Astrocyte of the spinal cord (primary cell): Measurements from ENCODE around the gene HPX.
"Not testable (repeated sequence)": the region's sequence is repeated elsewhere in the genome, so short reads cannot be mapped to it uniquely, and the experiment has no call there.

Experiments
- DNase-seq: peaks from one replicate; pipeline ENCODE4 v3.0.0; 2011; ENCODE audit warnings: low read depth, low spot score
- H3K4me3 ChIP-seq: 2 replicates; pipeline ENCODE4 v1.5.1; 2011; ENCODE audit warnings: low read depth, mild to moderate bottlenecking, low read length, moderate library complexity
- in situ Hi-C: cut with HindIII; loops from 2 replicates; pipeline ENCODE4 v1.10.0; 2017; ENCODE audit warnings: low sequenced_read_pairs
- TF ChIP-seq, protein P1 (sequence below): IDR thresholded peaks from 2 replicates; pipeline ENCODE4 v1.5.1; 2012; ENCODE audit warnings: low read depth, mild to moderate bottlenecking, low read length, inconsistent platforms

Gene HPX

DNA sequence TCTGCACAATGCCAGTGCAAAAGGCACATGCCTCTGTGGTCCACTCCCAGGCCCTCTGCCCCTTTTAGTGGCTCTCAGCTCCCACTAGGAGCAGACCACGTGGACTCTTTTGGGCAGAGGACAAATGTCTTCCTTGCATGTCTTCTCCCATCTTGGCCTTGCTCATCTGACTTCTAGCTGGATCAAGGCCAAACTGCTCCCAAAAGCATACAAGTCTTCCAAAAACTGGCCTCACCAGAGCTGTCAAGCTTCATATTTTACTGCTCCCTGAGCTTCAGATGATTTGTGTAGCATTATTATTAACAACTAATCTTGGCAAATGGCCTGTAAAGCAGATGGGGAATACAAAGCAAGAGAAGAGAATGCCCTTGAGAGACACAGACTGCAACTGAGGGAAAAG lies 43.6 kb downstream of the HPX start:
- in situ Hi-C loops = no loop called here
- H3K4me3 ChIP-seq = no peak overlapping the region
- TF ChIP-seq, protein P1, sequence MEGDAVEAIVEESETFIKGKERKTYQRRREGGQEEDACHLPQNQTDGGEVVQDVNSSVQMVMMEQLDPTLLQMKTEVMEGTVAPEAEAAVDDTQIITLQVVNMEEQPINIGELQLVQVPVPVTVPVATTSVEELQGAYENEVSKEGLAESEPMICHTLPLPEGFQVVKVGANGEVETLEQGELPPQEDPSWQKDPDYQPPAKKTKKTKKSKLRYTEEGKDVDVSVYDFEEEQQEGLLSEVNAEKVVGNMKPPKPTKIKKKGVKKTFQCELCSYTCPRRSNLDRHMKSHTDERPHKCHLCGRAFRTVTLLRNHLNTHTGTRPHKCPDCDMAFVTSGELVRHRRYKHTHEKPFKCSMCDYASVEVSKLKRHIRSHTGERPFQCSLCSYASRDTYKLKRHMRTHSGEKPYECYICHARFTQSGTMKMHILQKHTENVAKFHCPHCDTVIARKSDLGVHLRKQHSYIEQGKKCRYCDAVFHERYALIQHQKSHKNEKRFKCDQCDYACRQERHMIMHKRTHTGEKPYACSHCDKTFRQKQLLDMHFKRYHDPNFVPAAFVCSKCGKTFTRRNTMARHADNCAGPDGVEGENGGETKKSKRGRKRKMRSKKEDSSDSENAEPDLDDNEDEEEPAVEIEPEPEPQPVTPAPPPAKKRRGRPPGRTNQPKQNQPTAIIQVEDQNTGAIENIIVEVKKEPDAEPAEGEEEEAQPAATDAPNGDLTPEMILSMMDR = no peak
- no peak for DNase-seq

DNA sequence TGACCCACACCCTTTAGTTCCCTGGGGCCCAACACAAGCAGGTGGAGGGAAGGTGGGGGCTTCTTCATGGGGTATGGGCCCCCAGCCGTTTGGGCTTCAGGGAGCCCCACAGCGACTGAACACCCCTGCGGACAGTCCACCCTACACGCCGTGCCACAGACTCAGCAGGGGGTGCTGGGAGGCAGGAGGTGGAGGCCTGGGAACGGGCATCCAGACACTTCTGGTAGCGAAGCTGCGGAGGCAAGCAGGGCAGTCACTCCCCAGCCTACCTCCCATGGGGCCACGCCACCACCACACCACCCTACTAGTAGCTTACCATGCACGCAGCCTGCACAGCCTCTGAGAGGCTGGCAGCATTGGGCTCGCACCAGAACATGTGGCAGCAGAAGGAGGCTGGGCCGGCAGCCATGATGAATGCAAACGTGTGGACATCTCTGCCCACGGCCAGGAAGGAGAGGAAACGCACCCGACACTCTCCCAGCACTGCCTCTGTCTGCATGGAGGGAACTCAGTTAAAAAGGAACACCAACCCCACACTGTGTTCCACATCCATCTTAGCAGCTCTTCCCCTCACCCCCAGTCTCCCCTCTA lies 45.2 kb downstream of the HPX start:
- TF ChIP-seq, protein P1 = no peak
- H3K4me3 ChIP-seq = no peak overlapping the region
- in situ Hi-C loops = no loop called here

DNA sequence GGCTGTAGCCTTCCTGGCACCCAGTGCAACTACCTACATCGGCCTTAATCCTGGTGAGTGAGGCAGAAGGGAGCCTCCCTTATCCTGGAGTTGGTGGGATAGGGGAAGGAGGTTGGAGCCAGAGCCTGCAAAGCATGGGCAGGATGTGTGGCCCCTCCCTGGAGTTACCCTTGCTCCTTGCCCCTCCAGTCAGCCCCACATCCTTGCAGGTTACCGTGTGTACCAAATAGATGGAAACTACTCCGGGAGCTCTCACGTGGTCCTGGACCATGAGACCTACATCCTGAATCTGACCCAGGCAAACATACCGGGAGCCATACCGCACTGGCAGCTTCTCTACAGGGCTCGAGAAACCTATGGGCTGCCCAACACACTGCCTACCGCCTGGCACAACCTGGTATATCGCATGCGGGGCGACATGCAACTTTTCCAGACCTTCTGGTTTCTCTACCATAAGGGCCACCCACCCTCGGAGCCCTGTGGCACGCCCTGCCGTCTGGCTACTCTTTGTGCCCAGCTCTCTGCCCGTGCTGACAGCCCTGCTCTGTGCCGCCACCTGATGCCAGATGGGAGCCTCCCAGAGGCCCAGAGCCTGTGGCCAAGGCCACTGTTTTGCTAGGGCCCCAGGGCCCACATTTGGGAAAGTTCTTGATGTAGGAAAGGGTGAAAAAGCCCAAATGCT lies 46.7 kb downstream of the HPX start:
- no peak for DNase-seq
- TF ChIP-seq, protein P1 = no peak
- in situ Hi-C loops = no loop called here
- H3K4me3 ChIP-seq = no peak overlapping the region

More for the DNA sequence above, 45.2 kb downstream of the HPX start:
- DNase-seq = no peak

DNA sequence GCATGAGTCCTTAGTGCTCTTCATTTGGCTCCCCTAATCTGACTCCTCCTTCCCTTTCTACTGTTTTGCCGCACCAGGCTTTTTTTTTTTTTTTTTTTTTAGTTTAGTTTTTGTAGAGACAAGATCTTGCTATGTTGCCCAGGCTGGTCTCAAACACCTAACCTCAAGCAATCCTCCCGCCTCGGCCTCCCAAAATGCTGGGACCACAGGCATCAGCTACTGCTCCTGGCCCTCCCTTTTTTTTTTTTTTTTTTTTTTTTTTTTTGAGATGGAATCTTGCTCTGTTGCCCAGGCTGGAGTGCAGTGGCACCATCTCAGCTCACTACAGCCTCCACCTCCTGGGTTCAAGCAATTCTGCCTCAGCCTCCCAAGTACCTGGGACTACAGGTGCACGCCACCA lies 48.5 kb downstream of the HPX start:
- in situ Hi-C loops, H3K4me3 ChIP-seq, DNase-seq: not testable (repeated sequence)

DNA sequence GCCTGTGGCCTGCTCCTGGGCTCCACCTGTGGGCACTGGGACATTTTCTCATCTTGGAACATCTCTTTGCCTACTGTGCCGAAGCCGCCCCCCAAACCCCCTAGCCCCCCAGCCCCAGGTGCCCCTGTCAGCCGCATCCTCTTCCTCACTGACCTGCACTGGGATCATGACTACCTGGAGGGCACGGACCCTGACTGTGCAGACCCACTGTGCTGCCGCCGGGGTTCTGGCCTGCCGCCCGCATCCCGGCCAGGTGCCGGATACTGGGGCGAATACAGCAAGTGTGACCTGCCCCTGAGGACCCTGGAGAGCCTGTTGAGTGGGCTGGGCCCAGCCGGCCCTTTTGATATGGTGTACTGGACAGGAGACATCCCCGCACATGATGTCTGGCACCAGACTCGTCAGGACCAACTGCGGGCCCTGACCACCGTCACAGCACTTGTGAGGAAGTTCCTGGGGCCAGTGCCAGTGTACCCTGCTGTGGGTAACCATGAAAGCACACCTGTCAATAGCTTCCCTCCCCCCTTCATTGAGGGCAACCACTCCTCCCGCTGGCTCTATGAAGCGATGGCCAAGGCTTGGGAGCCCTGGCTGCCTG lies 49.2 kb downstream of the HPX start:
- in situ Hi-C loops = no loop called here
- TF ChIP-seq, protein P1 = no peak
- H3K4me3 ChIP-seq = no peak overlapping the region
- DNase-seq = no peak

DNA sequence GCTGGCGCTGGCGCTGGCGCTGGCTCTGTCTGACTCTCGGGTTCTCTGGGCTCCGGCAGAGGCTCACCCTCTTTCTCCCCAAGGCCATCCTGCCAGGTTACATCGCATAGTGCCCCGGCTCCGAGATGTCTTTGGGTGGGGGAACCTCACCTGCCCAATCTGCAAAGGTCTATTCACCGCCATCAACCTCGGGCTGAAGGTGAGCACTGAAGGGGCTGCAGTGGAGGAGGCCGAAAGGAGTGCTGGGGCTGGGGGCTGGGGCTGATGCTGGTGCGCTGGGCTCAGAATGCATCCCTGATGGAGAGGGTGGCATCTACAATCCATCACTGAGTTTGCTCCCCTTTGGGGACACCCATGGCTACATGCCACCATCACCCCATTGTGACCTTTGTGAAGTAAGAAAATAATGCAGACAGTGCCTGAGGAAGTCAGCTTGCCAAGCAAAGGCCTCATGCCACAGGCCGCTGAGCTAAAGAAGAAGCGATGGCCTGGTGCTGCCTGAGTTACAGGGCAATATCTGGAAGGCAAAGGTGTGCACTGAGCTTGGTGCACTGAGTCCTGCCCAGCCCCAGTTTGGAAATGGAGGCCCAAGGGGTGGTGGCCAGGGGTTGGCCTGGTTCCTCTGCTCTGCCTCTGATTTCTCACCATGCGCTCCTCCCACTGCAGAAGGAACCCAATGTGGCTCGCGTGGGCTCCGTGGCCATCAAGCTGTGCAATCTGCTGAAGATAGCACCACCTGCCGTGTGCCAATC lies 49.9 kb downstream of the HPX start:
- DNase-seq = no peak
- TF ChIP-seq, protein P1 = no peak
- in situ Hi-C loops = no loop called here
- peak overlapping the region; percentile 76 for H3K4me3 ChIP-seq
